Measurements from ENCODE around the gene PLPPR5. TPM values are rescaled to one million over a fixed set of nuclear protein-coding genes. Genes with fewer than 3 reads are reported as not detected.

PLPPR5 gene
- total RNA-seq, 1 experiment from 2014 or later: not detected

DNA sequence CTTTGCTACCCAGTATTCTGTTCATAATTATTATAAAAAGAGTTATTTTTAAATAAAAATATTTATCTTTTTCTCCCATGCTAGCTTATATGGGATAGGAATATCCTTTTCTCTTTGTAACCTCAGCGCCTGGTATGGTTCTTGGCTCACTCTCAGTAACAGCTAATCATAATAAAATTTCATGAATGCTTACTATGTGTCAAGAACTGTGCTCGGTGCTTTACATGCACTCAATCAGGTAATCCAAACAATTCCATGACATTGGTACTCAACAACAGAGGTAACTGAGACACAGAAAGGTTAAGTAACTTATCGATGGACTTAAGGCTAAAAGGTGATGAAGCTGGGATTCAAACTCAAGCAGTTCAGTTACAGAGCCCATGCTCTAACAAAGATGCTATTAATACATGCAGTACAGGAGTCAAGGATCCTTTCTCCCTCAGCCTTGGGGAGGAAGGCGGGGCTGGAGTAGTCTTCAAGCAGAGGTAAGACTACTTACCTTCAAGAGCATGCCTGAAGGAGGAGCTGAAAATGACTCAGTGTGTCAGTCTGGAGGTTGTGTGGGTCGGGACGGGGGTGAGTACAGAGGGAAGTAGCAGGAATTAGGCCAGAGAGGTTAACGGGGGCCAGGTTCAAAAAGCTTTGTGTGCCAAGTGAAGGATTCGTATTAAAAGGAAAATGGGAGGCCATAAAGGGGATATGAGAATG lies 73.4 kb downstream of the PLPPR5 start:
- no peak for DNase-seq (ENCODE audit: low read depth, low spot score)
- no peak for ATAC-seq
- Histone ChIP-seq H3K4me1 (ENCODE audit: control insufficient read depth in 1 of 2, insufficient read depth in 2 of 2, low read length in 2 of 2) (no peaks in the 10 kb centered on the region), H3K9me2 (ENCODE audit: insufficient read depth) (no peaks in the 10 kb centered on the region), H4K20me1 (ENCODE audit: insufficient read depth) (no peaks in the 10 kb centered on the region), H3K79me2 (ENCODE audit: insufficient read depth, low read length) (no peaks in the 10 kb centered on the region), H3K27me3 (ENCODE audit: insufficient read depth, low read length) (no peaks in the 10 kb centered on the region), H3K9me3 (ENCODE audit: control insufficient read depth in 1 of 2, insufficient read depth in 1 of 2, low read depth in 1 of 2, low read length in 2 of 2) (no peaks in the 10 kb centered on the region), H3K4me3 (replicated peaks in 1 of 2; ENCODE audit: low read depth in 1 of 2, low read length in 2 of 2) (no peak overlapping the region), H3K9ac (ENCODE audit: low read length) (no peak overlapping the region), H3K36me3 (ENCODE audit: control insufficient read depth in 1 of 2, insufficient read depth in 2 of 2, low read length in 2 of 2) (no peaks in the 10 kb centered on the region), H2AFZ (ENCODE audit: low read depth, low read length, poor library complexity, severe bottlenecking) (no peak overlapping the region), H3K27ac (ENCODE audit: low read depth, low read length) (no peak overlapping the region), H3K4me2 (ENCODE audit: low read length) (no peak overlapping the region)
- BruUV-seq (replicated peaks): no TSS peak
- CTCF ChIA-PET: interaction anchor here (1.1 kb wide), 1 partner anchor 17 kb away, joined by 4 read pairs; no protein-coding TSS in a partner anchor
- intact Hi-C loops (cut with micrococcal nuclease): no loop called here
- POLR2A ChIA-PET: no interaction called here
- TF ChIP-seq YY1 (IDR thresholded peaks at IDR 0.05; ENCODE audit: extremely low read depth, insufficient replicate concordance, low read depth, low read length) (no peak), RAD21 (IDR thresholded peaks at IDR 0.05; ENCODE audit: low read depth) (no peak), SP1 (IDR thresholded peaks at IDR 0.05; ENCODE audit: low read depth) (no peak), EGR1 (IDR thresholded peaks at IDR 0.05; ENCODE audit: low read depth) (no peak), CEBPB (IDR thresholded peaks at IDR 0.05; ENCODE audit: low read depth) (no peak), POLR2A (IDR thresholded peaks at IDR 0.05; ENCODE audit: borderline replicate concordance, extremely low read depth, insufficient read depth, insufficient read length) (no peak), MAX (IDR thresholded peaks at IDR 0.05) (no peak), EZH2phosphoT487 (IDR thresholded peaks at IDR 0.05; ENCODE audit: borderline replicate concordance) (no peak), CBX3 (IDR thresholded peaks at IDR 0.05; ENCODE audit: low read depth) (no peak), JUND (IDR thresholded peaks at IDR 0.05) (no peak), SIN3A (IDR thresholded peaks at IDR 0.05; ENCODE audit: low read depth) (no peak), ELF1 (IDR thresholded peaks at IDR 0.05; ENCODE audit: borderline replicate concordance, low read depth) (no peak)
- TF ChIP-seq, protein P1, sequence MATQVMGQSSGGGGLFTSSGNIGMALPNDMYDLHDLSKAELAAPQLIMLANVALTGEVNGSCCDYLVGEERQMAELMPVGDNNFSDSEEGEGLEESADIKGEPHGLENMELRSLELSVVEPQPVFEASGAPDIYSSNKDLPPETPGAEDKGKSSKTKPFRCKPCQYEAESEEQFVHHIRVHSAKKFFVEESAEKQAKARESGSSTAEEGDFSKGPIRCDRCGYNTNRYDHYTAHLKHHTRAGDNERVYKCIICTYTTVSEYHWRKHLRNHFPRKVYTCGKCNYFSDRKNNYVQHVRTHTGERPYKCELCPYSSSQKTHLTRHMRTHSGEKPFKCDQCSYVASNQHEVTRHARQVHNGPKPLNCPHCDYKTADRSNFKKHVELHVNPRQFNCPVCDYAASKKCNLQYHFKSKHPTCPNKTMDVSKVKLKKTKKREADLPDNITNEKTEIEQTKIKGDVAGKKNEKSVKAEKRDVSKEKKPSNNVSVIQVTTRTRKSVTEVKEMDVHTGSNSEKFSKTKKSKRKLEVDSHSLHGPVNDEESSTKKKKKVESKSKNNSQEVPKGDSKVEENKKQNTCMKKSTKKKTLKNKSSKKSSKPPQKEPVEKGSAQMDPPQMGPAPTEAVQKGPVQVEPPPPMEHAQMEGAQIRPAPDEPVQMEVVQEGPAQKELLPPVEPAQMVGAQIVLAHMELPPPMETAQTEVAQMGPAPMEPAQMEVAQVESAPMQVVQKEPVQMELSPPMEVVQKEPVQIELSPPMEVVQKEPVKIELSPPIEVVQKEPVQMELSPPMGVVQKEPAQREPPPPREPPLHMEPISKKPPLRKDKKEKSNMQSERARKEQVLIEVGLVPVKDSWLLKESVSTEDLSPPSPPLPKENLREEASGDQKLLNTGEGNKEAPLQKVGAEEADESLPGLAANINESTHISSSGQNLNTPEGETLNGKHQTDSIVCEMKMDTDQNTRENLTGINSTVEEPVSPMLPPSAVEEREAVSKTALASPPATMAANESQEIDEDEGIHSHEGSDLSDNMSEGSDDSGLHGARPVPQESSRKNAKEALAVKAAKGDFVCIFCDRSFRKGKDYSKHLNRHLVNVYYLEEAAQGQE (IDR thresholded peaks at IDR 0.05; ENCODE audit: low read depth): no peak
- TF ChIP-seq, protein P2, sequence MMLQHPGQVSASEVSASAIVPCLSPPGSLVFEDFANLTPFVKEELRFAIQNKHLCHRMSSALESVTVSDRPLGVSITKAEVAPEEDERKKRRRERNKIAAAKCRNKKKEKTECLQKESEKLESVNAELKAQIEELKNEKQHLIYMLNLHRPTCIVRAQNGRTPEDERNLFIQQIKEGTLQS (IDR thresholded peaks at IDR 0.05): no peak
- TF ChIP-seq, protein P3, sequence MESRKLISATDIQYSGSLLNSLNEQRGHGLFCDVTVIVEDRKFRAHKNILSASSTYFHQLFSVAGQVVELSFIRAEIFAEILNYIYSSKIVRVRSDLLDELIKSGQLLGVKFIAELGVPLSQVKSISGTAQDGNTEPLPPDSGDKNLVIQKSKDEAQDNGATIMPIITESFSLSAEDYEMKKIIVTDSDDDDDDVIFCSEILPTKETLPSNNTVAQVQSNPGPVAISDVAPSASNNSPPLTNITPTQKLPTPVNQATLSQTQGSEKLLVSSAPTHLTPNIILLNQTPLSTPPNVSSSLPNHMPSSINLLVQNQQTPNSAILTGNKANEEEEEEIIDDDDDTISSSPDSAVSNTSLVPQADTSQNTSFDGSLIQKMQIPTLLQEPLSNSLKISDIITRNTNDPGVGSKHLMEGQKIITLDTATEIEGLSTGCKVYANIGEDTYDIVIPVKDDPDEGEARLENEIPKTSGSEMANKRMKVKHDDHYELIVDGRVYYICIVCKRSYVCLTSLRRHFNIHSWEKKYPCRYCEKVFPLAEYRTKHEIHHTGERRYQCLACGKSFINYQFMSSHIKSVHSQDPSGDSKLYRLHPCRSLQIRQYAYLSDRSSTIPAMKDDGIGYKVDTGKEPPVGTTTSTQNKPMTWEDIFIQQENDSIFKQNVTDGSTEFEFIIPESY (IDR thresholded peaks at IDR 0.05; ENCODE audit: extremely low read depth, insufficient replicate concordance, low read length): no peak
- RAD21 ChIA-PET (ENCODE audit: low non-redundant PET in 1 of 2, low total read pairs in 2 of 2, uncharacterized antibody in 2 of 2, unreplicated experiment in 2 of 2): no interaction called here
